Stimulated activated CD4-positive, alpha-beta T cell treated with anti-CD3 and anti-CD28 coated beads, Interleukin-4, amount 100 ng/mL, for 24 hours (primary cell): Measurements from ENCODE around the gene ZSCAN32.

Experiments
- DNase-seq: peaks from one replicate; pipeline ENCODE4 v3.0.0-alpha.2; 2020

Gene ZSCAN32

DNA sequence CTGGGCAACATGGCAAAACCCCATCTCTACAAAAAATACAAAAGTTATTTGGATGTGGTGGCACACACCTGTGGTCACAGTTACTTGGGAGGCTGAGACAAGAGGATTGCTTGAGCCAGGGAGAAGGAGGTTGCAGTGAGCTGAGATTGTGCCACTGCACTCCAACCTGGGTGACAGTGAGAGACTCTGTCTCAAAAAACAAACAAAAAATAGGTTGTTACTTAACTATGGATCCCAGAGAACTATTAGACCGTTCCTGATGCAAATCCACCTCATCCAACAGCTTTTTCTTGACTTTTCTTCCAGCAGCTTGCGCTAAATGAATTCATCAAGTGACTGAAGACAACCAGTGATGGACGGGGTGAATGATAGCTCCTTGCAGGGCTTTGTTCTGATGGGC is 45.2 kb downstream of the ZSCAN32 start, which contains the start of gene OR2C1:
OR2C1 (plus strand) TSS at position 301 of the 400 bp plus-strand sequence; CDS start at position 353, 52 bp downstream.
- no peak for DNase-seq

DNA sequence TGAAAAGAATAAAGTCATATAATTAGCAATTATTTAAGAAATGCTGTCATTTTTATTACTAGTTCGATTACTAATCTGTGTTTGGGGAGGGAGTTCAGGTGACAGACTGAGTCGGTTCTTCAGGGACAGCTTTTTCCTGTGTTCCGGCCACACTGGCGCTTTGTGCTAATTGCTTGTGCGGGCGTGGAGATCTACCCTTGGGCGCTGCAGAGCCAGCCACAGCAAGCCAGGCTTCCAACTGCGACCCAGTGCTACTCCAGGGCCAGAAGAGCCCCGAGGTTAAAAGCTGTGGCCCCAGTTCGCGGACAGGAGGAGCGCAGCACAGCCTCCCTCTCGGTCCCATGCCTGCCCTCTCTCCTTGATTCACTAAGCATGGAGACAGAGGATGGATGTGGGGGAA is 51.6 kb downstream of the ZSCAN32 start:
- no peak for DNase-seq

DNA sequence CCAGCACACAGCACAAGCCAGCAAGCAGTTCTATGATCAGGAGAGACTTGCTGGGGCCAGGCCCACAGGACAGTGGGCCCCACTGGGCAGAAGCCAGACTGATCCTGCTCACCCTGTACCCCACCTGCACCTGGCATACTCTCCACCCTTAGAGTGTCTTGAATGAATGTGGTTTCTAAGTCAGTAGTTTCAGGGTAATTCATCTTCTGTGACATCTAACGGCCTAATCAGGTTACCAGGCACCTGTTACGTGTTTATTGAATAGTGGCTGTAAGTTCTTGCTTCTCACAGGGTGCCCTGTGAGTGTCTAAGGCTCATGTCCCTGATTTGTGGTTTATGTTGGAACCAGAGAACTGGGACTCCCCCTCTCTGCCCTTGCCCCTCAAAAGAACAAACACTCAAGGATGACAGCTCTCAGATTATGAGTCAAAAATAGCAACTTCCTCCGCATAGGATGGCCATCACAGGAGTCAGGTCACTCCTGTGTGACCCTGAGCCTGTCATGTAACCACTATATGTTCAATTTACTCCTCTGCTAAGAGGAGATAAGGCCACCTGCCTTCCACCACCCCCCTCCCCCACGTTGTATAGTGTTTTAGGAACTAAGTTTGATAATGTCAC is 52.1 kb downstream of the ZSCAN32 start:
- no peak for DNase-seq

DNA sequence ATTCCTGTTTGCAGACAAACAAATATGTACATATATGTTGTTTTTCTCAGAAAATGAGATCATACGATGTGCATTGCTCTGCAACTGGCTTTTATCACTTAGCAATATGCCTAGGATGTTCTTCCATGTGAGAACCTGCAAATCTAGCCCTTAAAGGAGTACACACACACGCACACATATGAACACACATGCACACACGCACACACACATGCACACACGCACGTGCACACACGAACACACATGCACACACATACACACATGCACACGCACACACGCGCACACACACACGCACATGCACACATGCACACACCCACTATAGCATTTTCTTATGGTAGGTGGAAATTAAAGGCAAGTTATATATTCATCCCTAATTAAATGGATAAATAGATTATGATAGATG is 53.2 kb downstream of the ZSCAN32 start:
- no peak for DNase-seq

DNA sequence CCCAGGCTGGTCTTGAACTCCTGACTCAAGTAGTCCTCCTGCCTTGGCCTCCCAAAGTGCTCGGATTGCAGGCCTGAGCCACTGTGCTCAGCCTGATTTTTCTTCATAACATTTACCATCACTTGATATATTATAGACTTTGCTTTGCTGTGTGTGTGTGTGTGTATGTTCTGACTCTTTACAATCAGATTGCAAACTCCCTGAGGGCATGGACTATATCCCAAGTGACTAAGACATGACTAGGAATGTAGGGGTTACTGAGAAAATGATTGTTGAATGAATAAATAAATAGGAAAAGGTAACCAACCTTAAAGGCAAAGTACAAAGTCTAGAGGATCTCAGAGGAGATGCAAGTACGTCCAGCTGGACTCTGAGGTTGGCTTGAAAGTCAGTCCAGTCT is 54.8 kb downstream of the ZSCAN32 start:
- no peak for DNase-seq
